Subcutaneous preadipocyte (primary cell): ENCODE data around the gene CGB7. TPM values are rescaled to one million over a fixed set of nuclear protein-coding genes. Genes with fewer than 3 reads are reported as not detected.

Experiments
- small RNA-seq: library from RNA; depleted of rRNA; stranded (forward); fragments of <200 nt; gene quantifications from one replicate; pipeline ENCODE3, GENCODE V24; 2012
- total RNA-seq: library from RNA; depleted of rRNA; stranded (reverse); fragments of >200 nt; gene quantifications from 2 replicates; pipeline ENCODE4 v1.2.3, GENCODE V29; 2012

Gene CGB7
- total RNA-seq = 0.20 TPM in 1 of 2 replicates, not detected in the other

GRCh38 chr19:49057636-49058234 lies at the start of gene CGB7:
CGB7 (minus strand) TSS chr19:49057749; CDS start chr19:49055375, 2,374 bp downstream.

GRCh38 chr19:49085020-49085867 lies 27.7 kb upstream of the CGB7 start, which contains the start of gene SNRNP70:
SNRNP70 (plus strand) TSS chr19:49085451; CDS start chr19:49086415, 964 bp downstream.

GRCh38 chr19:49064768-49065611 lies 7.4 kb upstream of the CGB7 start, which contains the start of gene NTF4:
NTF4 (minus strand) TSS chr19:49064818; CDS start chr19:49061997, 2,821 bp downstream.

GRCh38 chr19:49049011-49049410 lies 8.5 kb downstream of the CGB7 start, which contains the start of gene CGB8:
CGB8 (minus strand) TSS chr19:49049111; CDS start chr19:49048739, 372 bp downstream.

GRCh38 chr19:49043548-49043947 lies 14.0 kb downstream of the CGB7 start, which contains the start of gene CGB5:
CGB5 (plus strand) TSS chr19:49043848; CDS start chr19:49044210, 362 bp downstream.

GRCh38 chr19:49036815-49037214 lies 20.7 kb downstream of the CGB7 start, which contains the start of gene CGB1:
CGB1 (minus strand) TSS chr19:49036895; CDS start chr19:49036711, 184 bp downstream.

GRCh38 chr19:49031642-49032301 lies 25.8 kb downstream of the CGB7 start, which contains the start of gene CGB2:
CGB2 (plus strand) TSS chr19:49031890; CDS start chr19:49032096, 206 bp downstream.

GRCh38 chr19:49024233-49024632 lies 33.3 kb downstream of the CGB7 start, which contains the start of gene CGB3:
CGB3 (minus strand) TSS chr19:49024333; CDS start chr19:49023971, 362 bp downstream.

GRCh38 chr19:49017041-49017665 lies 40.4 kb downstream of the CGB7 start, which contains the start of gene LHB:
LHB (minus strand) TSS chr19:49017091; CDS start chr19:49017081, 10 bp downstream.

Small RNA genes lying within 50 kb of the gene (small RNA-seq; reads per million reads assigned to genes)
- gene MIR6798 (not detected), gene RN7SL708P (not detected)

Other genes with a start within 250 kb of the CGB7 start
- 43.7 and 44.2 TPM in 2 replicates for gene BCAT2, start 246.7 kb downstream of the CGB7 start, total RNA-seq
- 1.1 and 1.4 TPM in 2 replicates for gene HSD17B14, start 221.3 kb downstream of the CGB7 start, total RNA-seq
- 16.4 and 21.3 TPM in 2 replicates for gene PLEKHA4, start 189.1 kb downstream of the CGB7 start, total RNA-seq
- 41.5 and 55.9 TPM in 2 replicates for gene PPP1R15A, start 185.3 kb downstream of the CGB7 start, total RNA-seq
- 0.37 TPM in 1 of 2 replicates, not detected in the other for gene TULP2, start 159.0 kb downstream of the CGB7 start, total RNA-seq
- gene NUCB1, start 157.4 kb downstream of the CGB7 start, total RNA-seq = 134 and 211 TPM in 2 replicates
- gene DHDH, start 124.0 kb downstream of the CGB7 start, total RNA-seq = not detected in 2 replicates
- 47.0 and 70.8 TPM in 2 replicates for gene BAX, start 102.9 kb downstream of the CGB7 start, total RNA-seq
- 2,886 and 3,269 TPM in 2 replicates for gene FTL, start 92.4 kb downstream of the CGB7 start, total RNA-seq
- 55.1 and 57.0 TPM in 2 replicates for gene GYS1, start 64.4 kb downstream of the CGB7 start, total RNA-seq
- 301 and 328 TPM in 2 replicates for gene RUVBL2, start 63.9 kb downstream of the CGB7 start, total RNA-seq
- not detected in 2 replicates for gene LHB, start 40.7 kb downstream of the CGB7 start, total RNA-seq
- gene CGB3, start 33.4 kb downstream of the CGB7 start, total RNA-seq = not detected in 2 replicates
- not detected in 2 replicates for gene CGB2, start 25.9 kb downstream of the CGB7 start, total RNA-seq
- gene CGB1, start 20.9 kb downstream of the CGB7 start, total RNA-seq = not detected in 2 replicates
- gene CGB5, start 13.9 kb downstream of the CGB7 start, total RNA-seq = not detected in 2 replicates
- not detected in 2 replicates for gene CGB8, start 8.6 kb downstream of the CGB7 start, total RNA-seq
- gene NTF4, start 7.1 kb upstream of the CGB7 start, total RNA-seq = not detected in 2 replicates
- not detected in 2 replicates for gene KCNA7, start 14.9 kb upstream of the CGB7 start, total RNA-seq
- gene SNRNP70, start 27.7 kb upstream of the CGB7 start, total RNA-seq = 140 and 162 TPM in 2 replicates
- 1.8 and 2.7 TPM in 2 replicates for gene LIN7B, start 56.6 kb upstream of the CGB7 start, total RNA-seq
- gene C19orf73, start 61.4 kb upstream of the CGB7 start, total RNA-seq = 0.37 and 0.78 TPM in 2 replicates
- 0.78 and 1.8 TPM in 2 replicates for gene PPFIA3, start 61.8 kb upstream of the CGB7 start, total RNA-seq
- gene HRC, start 97.6 kb upstream of the CGB7 start, total RNA-seq = not detected in 2 replicates
- 14.1 and 14.3 TPM in 2 replicates for gene TRPM4, start 100.0 kb upstream of the CGB7 start, total RNA-seq